ACHN (cell line): ENCODE results near the gene RXRG.
"Not testable (repeated sequence)": the region's sequence is repeated elsewhere in the genome, so short reads cannot be mapped to it uniquely, and the experiment has no call there.

Source experiments
- DNase-seq: peaks from one replicate; pipeline ENCODE4 v3.0.0-alpha.2; 2015
- in situ Hi-C: cut with HindIII; loops from 2 replicates; pipeline ENCODE4 v1.10.0; 2017; ENCODE audit warnings: low sequenced_read_pairs, low pct_ligation_motif_present, low pct_unique_long_range_greater_than_20kb

RXRG gene

DNA sequence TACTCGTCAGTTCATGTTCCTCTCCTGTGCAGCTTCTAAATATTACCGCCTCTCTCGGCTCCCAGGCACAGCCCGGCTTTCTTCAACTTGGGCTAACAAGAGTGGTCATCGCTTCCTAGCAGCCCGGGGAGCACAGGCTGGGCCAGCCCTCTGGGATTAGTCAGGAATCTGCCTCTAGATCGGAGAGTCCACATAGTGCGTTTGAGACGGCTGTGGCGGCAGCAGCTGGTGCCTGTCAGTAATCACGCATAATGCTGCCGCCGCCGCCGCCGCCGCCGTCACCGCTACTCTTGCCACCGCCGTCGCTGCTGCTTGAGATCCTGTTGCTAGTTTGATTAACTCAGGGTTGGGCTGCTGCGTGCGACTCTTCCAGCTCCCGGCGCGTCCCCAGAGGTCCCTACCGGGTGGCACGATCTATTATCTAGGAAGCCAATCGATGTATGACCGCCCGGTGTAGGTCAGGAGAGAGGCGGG, at the start of gene RXRG:
TSS of gene RXRG (minus strand) at position 230 of the 474 bp plus-strand sequence. CDS start 233 bp downstream, outside the sequence.
- in situ Hi-C loops, result no loop called here
- DNase-seq, result no peak

DNA sequence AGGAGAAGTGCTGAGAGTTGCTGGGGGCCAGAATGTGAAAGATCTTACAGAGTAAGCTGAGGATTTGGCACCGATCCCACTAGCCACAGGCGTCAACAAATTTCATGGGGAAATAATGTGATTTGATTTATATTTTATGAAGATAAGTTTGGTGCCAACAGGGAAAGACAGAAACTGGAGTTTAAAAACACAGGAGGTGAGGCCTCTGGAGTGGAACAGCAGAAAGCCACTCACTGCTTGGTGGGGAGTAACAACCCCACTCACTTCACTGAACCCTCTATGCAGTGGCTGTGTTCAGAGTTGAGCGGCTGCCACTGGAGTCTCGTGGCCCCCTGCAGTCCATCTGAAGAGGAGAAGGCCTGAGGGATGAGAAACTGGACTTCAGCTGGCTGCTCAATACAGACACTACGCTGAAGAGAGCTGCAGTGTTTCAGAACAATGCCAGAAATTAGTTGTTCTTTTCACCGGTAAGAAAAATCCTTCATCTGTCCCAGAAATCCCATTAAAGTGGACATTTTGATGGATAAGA, 48.0 kb upstream of the RXRG start:
- DNase-seq, result no peak
- in situ Hi-C loops, result no loop called here

DNA sequence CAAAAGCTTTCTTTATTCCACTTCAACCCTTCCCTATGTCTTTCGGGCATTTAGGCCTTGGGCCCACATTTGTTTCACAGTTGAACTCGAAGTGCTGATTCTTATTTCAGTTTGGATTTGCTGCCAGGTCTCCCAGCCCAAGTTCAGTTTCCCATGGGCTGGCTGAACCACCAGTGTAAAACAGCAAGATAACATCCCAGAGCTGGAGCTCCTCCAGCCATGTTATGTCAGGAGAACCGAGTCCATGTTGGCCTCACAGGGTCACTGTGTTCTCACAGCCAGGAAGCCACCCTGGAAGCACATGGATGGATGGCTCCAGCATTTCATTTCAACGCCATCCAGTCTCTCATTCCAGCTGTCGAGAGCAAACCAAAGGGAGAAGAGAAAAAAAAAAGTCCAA, 45.2 kb upstream of the RXRG start:
- in situ Hi-C loops, result no loop called here
- no peak for DNase-seq

DNA sequence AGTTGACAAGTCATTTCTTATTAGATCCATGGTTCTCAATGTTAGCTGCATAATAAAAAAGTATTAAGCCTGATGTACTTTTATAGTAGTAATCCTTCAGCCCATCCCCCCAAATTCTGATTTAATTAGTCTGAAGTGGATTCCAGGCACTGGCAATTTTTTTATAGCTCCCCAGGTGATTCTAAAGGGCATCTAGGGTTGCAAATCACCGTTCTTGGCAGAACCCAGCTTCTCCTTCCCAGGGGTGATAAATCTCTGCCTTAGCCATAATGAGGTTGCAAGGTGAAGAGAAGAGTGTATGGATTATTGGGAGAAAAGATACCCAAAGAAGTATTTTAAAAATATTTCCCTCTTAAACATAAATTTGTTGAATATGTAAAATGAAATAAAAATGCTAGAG, 43.0 kb upstream of the RXRG start:
- in situ Hi-C loops, result no loop called here
- no peak for DNase-seq

DNA sequence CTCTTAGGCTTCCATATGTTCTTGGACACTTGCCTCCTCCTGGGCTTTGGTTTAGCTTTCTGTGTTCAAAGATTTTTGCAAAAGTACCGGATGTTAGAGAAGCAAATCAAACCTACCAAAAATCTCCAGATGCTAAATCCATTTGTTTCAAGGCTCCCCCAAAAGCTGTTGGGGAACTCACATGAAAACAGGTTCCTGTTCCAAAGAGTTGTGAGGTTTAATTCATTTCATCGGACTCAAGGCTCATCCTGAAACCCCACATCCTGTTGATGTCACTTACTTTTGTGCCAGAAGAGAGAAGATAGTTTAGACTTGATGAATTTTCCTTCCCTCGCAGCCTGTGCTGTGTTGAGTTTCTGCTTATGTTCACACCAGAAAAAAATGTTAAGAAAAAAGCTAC, 41.7 kb upstream of the RXRG start:
- in situ Hi-C loops, result no loop called here
- DNase-seq, result no peak

DNA sequence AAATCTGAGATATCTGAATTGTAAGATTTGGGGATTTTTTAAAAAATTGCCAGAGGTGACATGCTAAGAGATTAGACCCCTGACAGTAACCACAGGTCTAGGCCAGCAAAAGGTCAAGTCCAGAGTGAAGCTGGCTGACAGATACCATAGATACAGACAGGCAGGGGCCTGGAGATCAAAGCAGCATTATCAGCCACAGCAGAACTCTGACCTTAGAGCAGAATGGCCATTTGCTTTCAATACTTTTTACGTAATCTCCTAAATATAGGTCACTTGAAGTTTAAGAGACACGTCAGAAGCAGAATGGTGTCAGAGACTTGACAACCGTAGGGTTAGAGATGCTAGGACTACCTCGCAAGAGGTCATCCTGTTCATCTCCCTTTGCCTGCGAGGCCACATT, 40.8 kb upstream of the RXRG start:
- in situ Hi-C loops, result no loop called here
- DNase-seq, result no peak

DNA sequence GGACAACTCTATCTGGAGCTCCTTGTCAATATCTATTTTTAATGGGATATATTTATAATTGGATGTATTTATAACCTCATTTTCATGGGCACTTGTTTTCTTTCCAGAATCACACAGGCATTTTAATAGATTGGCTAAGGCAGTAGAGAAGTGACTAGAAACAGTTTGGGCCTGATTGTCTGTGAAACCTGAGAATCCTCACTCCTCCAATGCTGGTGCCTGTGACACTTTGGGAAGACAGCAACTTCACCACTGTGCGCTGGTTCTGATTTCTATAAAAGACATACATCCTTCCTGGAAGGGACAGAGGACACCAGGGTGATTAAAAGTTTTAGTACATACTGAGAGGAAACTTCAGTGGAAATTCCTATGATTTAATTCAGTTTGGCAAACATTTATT, 39.6 kb upstream of the RXRG start:
- in situ Hi-C loops, result no loop called here
- no peak for DNase-seq

DNA sequence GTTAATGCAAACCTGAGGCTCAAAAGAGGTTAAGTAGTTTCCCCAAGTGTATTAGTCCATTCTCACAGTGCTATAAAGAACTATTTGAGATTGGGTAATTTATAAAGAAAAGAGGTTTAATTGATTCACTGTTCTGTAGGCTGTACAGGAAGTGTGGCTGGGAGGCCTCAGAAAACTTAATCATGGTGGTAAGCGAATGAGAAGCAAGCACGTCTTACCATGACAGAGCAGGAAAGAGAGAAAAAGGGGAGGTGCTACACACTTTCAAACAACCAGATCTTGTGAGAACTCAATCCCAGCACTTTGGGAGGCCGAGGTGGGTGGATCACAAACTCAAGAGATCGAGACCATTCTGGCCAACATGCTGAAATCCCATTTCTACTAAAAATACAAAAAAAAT, 38.5 kb upstream of the RXRG start:
- no peak for DNase-seq
- in situ Hi-C loops, result no loop called here

DNA sequence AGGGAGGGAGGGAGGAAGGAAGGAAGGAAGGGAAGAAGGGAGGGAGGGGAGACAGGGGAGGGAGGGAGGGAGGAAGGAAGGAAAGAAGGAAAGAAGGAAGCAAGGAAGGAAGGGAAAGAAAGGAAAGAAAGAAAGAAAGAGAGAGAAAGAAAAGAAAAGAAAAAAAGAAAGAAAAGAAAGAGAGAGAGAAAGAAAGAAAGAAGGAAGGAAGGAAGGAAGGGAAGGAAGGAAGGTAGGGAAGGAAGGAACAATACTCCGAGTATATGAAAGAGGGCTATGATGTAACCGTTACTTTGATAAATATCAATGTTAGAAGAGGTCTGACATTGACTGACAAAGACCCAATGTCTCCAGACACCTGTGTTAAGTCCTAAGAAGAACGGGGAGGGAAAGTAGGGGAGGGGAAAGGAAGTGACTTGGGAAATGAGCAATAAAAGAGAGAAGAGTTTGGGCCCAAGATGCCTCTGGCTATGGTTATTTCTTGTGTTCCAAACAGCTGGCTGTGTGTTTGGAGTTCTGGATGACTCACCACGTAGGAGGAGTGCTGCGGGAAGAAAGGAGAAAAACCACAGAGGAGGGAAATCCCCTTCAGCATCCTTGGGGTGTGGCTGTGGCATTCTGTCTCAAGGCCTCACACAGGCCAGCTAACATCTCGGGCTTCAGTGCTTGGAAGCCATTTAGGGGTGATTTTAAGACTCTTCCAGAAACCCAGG, 37.0 kb upstream of the RXRG start:
- in situ Hi-C loops, result no loop called here
- peak; percentile 76 for DNase-seq

DNA sequence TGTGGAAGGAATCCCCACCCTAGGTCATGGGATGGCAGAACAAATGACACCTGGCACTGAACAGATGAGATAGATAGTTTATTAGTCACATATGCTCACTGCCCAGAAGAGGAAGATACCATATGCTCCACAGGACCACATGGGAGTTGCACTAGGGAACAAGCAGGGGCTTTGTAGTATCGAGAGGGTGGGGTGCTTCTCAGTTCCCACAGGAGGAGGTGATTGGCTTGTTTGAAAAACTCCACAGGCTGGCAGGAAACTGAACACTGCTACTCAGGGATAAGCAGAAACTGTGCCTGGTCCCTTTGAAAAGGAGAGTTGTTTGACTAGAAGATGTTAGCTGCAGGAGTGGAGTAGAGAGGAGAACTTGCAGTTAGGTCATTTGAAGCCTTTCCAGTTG, 31.9 kb upstream of the RXRG start:
- in situ Hi-C loops, result no loop called here
- DNase-seq, result no peak

DNA sequence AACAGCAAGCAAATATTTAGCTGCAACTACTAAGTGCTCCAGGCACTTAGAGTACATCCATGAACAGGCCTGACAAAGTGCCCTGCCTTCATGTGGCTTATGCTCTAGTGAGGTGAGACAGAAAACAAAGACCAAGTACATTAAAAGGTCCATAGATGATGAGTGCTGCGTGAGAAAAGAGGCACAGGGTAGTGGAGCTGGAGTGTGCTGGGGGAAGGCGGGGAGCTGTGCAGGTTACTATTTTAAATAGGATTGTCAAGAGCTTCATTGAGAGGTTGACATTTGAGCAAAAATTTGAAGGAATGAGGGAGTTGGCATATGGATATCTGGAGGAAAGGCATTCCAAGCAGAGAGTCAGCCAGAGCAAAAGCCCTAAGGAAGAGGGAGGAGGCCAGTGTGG, 29.3 kb upstream of the RXRG start:
- no peak for DNase-seq
- in situ Hi-C loops, result no loop called here

DNA sequence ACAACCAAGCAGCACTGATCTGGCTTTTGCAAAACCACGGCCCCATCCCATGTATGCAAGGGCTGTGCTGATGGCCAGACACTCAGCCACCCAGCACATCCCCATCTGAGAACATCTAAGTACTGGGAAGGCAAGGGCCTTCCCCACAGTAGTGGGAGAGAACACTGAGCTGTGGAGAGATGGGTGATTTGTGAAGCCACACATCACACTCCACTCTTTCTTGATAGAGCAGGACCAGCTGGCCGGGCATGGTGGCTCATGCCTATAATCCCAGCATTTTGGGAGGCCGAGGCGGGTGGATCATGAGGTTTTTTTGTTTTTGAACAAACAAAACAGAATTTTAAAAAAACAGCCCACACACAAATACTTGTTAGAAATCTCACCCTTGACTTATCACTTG, 28.2 kb upstream of the RXRG start:
- in situ Hi-C loops, result no loop called here
- DNase-seq, result no peak

DNA sequence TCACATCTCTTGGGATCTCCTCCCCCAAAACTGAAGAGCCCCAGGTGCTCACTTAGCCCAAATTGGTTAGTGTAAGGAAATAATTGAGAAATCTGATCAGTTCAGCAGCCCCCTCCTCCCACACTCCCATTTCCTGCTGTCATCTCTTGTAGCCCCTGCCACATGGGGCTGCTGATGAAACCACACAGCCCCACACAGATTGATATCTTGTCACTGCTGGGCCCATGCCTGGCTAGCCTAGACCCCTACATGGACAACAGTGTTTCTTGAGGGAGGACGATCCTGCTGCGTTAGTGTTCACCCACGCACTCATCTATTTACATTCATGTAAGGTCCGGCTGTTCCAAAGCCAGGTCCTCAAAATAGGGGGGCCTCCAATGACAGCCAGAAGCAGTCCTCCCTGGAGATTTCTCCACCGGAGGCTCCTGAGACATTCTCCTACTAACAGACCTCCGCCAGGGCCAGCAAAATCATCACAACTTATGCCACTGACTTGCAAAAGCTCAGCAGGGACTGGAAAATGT, 23.9 kb upstream of the RXRG start:
- DNase-seq, result no peak
- in situ Hi-C loops, result no loop called here

DNA sequence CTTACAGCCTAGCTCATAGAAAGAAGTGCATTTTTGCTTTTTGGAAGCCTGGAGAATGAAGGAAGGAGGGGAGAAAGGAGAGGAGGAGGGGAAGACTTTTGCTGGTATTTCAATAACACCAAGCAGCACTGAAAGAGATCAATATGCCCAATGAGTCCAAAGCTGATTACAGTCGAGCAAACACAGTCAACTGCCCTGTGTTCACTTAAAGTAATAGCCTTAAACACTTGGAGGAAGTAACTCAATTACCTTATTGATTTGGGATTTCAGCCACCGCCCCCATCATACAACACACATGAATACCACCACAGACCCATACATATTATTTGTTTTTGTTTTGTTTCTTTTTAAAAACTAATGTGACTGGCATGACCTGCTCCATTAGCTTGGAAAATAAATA, 23.3 kb upstream of the RXRG start:
- no peak for DNase-seq
- in situ Hi-C loops, result no loop called here

DNA sequence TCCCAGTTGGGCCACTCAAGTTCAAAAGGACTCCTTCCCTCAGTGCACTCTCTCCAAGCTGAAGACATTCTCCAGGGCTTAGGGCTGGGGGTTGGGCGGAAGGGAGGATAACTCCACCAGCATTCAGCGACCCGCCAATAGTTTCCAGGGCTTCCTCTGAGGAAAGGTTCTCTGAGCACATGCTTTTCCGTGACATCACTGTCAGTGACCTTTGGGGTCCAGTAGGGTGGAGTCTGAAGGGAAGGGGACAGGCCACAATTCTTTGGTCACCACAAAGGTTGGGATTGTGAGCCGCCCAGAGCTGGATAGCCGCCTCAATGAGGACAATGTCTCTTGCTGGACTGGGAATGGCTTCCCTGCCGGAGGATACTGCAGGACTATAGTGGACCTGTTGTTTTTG, 22.8 kb upstream of the RXRG start:
- no peak for DNase-seq
- in situ Hi-C loops, result no loop called here

DNA sequence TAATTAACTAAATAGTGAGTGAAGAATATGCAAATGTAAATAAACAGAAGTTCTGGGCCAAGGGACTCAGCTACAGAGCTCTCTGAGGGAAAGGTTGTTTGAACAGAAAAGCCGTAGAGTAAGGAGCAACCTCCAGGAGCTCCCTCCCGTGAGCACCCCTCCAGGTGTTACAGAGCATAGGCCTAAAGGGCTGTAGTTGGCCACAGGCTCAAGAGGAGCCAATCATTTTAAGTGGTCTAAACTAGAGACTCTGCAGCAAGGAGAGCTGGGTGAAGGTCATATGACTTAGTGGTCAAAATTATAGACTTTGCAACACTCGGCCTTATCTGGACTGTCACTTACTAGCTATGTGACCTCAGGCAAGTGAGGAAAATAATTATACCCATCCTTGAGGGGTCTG, 19.1 kb upstream of the RXRG start:
- no peak for DNase-seq
- in situ Hi-C loops, result no loop called here

DNA sequence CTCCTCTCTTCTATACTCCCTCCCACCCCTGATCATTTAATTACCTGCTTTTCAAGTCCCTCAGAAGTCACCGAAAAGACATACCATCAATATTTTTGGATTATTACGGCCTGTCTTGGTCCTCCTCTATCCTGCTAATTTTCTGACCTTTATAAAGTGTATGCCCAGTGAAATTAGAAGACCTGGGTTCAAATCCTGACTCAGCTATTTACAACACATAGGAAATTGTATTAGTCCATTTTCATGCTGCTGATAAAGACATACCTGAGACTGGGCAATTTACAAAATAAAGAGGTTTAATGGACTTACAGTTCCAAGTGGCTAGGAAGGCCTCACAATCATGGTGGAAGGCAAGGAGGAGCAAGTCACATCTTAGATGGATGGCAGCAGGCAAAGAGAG, 14.8 kb upstream of the RXRG start:
- DNase-seq, in situ Hi-C loops: not testable (repeated sequence)

DNA sequence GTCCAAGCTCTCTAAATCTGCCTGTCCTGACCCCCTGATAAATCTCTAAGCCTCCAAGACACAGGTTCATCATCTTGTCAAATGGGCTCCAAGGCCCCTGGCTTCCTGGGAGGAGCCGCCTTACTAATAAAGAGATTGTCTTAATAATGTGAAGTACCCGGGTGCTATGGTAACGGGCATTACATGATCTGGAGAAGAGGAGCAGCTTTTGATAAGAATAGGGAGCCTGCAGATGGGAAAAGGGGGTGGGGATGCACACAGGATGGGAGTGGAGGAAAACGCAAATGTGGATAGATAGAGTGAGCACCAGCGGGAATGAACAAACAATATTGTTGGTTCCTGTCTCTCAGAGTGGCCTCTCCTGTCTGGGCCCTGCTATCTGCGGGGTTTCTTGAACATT, 11.9 kb upstream of the RXRG start:
- DNase-seq, result no peak
- in situ Hi-C loops, result no loop called here

DNA sequence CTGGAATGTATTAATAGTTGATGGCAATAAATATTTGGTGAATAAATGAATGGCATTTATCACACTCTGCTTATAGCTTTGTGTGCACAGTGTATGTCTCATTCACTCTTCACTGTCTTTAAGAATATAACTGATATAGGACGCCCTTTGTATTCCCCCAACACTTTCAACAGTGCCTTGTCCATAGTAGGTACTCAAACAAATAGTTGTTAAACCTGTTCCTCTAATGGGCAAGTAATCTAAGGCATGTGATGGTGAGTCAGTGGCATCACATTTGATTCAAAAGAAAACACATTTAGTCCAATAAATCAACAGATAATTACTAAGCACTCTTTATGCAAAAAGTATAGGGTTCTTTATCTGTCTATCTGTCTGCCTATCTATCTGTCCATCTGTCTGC, 11.2 kb upstream of the RXRG start:
- no peak for DNase-seq
- in situ Hi-C loops, result no loop called here

DNA sequence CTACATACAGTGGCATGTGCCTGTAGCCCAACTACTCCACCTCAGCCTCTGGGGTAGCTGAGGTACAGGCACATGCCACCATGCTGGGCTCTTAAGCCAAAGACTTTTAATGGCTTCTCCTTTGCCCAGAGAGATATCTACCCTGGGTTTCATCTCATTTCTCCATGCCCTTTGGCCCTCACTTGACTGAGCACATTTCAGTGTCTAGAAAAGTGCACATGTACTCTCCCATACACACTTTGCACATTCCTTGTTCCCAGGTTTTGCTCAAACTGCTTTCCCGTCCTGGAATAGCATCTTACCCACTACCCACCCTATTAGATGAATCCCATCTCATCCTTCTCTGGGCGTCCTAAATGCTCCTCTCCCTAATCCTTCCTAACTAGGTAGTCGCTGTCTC, 10.2 kb upstream of the RXRG start:
- in situ Hi-C loops, result no loop called here
- DNase-seq, result no peak
